Gastroesophageal sphincter (tissue), 4 donors: ENCODE results near the gene TCF12. TPM values are rescaled to one million over a fixed set of nuclear protein-coding genes. Genes with fewer than 3 reads are reported as not detected.

Experiments used
- ATAC-seq: fragments of 150-250 bp; one replicate; pipeline ENCODE4 v1.9.1; 2016; ENCODE audit warnings: mild to moderate bottlenecking, moderate library complexity
- H3K27ac ChIP-seq, 4 donors: fragments of 200-600 bp; sonication (generic) in 3 of 4; 1 replicate in 3 of 4; 2 replicates in 1 of 4; pipeline ENCODE4 v1.5.1; 2016 to 2019
- H3K27me3 ChIP-seq: fragments of 200-600 bp; sonication (generic); one replicate; pipeline ENCODE4 v1.5.1; 2019
- H3K36me3 ChIP-seq, 2 donors: fragments of 200-600 bp; sonication (generic); one replicate each; pipeline ENCODE4 v1.5.1; 2019; ENCODE audit warnings: control low read depth in 1 of 2
- H3K4me1 ChIP-seq, 3 donors: fragments of 200-600 bp; sonication (generic); 1 replicate in 2 of 3; 2 replicates in 1 of 3; pipeline ENCODE4 v1.5.1; 2016 to 2019; ENCODE audit warnings: control low read depth in 2 of 3
- H3K4me3 ChIP-seq, 2 donors: fragments of 200-600 bp; sonication (generic); one replicate each; pipeline ENCODE4 v1.5.1; 2019; ENCODE audit warnings: mild to moderate bottlenecking in 1 of 2, moderate library complexity in 1 of 2
- H3K9me3 ChIP-seq, 3 donors: fragments of 200-600 bp; sonication (generic); one replicate each; pipeline ENCODE4 v1.5.1; 2017 to 2019; ENCODE audit warnings: control low read depth in 2 of 3
- CTCF ChIP-seq, 4 experiments: fragments of 200-600 bp in 2 of 4; fragments of 450-650 bp in 2 of 4; sonication (generic) in 1 of 4; IDR thresholded peaks; one replicate each; pipeline ENCODE4 v1.5.1; 2017 to 2019; ENCODE audit warnings: antibody characterized with exemption in 4 of 4, mild to moderate bottlenecking in 2 of 4, moderate library complexity in 2 of 4
- EP300 ChIP-seq: sonication (generic); formaldehyde crosslinking; IDR thresholded peaks from one replicate; pipeline ENCODE4 v1.6.1; 2017; ENCODE audit warnings: antibody characterized with exemption, mild to moderate bottlenecking
- POLR2A ChIP-seq, 2 donors: fragments of 450-650 bp; IDR thresholded peaks; one replicate each; pipeline ENCODE4 v1.6.1; 2017; ENCODE audit warnings: antibody characterized with exemption in 2 of 2, mild to moderate bottlenecking in 2 of 2, moderate library complexity in 1 of 2
- POLR2AphosphoS5 ChIP-seq: sonication (generic); formaldehyde crosslinking; IDR thresholded peaks from one replicate; pipeline ENCODE4 v1.6.1; 2017; ENCODE audit warnings: antibody characterized with exemption
- WGBS, 2 donors: methylation state at CpG; one replicate each; pipeline ENCODE4 v1.1.5; 2018; ENCODE audit warnings: low coverage in 1 of 2; 5-methylcytosine and 5-hydroxymethylcytosine counted together
- total RNA-seq, 4 donors: library from RNA; depleted of rRNA; stranded (reverse); fragments of >200 nt; gene quantifications; one replicate each; pipeline ENCODE4 v1.1.0, GENCODE V29; 2016

Gene TCF12
- total RNA-seq, 4 donors from 2014 or later, result 78.1 to 194 (median 154) TPM

GRCh38 chr15:56971571-56971970 is 53.1 kb downstream of the TCF12 start:
- ATAC-seq, result no peak
- Histone ChIP-seq H3K9me3 (no peaks in the 10 kb centered on the region), H3K27ac (no peak overlapping the region), H3K4me3 (no peak overlapping the region), H3K27me3 (no peaks in the 10 kb centered on the region), H3K36me3 (no peaks in the 10 kb centered on the region), H3K4me1 (peaks cover 0 to 49% (median 0%) of the 10 kb centered on the region in 3 donors)
- TF ChIP-seq CTCF (IDR thresholded peaks at IDR 0.05) (no peak), POLR2A (IDR thresholded peaks at IDR 0.05) (no peak), EP300 (no peak), POLR2AphosphoS5 (no peak)
- 78 to 100% methylated on average over 2 of the region's 2 CpGs for WGBS, 2 donors

- WGBS, 2 donors, result 64 to 79% methylated on average over 2 to 3 of the region's 3 CpGs
- Histone ChIP-seq H3K36me3 (no peaks in the 10 kb centered on the region), H3K27ac (no peak overlapping the region), H3K27me3 (no peaks in the 10 kb centered on the region), H3K4me3 (no peak overlapping the region), H3K9me3 (no peaks in the 10 kb centered on the region), H3K4me1 (peaks cover 0 to 49% (median 0%) of the 10 kb centered on the region in 3 donors)
- ATAC-seq, result no peak
- no peak for TF ChIP-seq POLR2A (IDR thresholded peaks at IDR 0.05)
- TF ChIP-seq POLR2AphosphoS5, result no peak
- TF ChIP-seq EP300, result no peak
- TF ChIP-seq CTCF (IDR thresholded peaks at IDR 0.05), result no peak
Observed at GRCh38 chr15:56972016-56972415, 53.6 kb downstream of the TCF12 start.

DNA sequence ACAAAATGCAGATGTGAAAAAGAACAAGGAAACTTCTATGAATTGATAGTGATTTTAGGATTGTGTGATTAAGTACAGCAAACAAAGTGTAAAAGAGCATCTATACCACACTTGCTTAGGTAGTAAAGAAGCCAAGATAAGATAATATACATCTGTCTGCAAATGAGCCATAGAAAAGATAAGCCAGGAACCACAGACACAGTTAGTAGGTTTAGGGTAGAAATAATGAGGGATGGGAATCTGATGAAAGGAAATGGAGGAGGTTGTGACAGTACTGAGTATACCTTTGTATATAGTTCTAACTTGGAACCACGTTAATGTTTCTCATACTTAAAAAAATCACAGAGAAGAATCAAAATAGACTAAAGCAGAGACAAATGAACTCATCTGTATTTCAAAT is 54.0 kb downstream of the TCF12 start:
- H3K4me1 ChIP-seq, result peaks cover 0 to 49% (median 0%) of the 10 kb centered on the region in 3 donors
- no peaks in the 10 kb centered on the region for H3K27me3 ChIP-seq
- H3K9me3 ChIP-seq, result no peaks in the 10 kb centered on the region
- no peak for TF ChIP-seq POLR2AphosphoS5
- no peak for TF ChIP-seq CTCF (IDR thresholded peaks at IDR 0.05)
- no peak for TF ChIP-seq EP300
- no peak for TF ChIP-seq POLR2A (IDR thresholded peaks at IDR 0.05)
- no peak for ATAC-seq
- no peak overlapping the region for H3K27ac ChIP-seq
- H3K4me3 ChIP-seq, result no peak overlapping the region
- 33 to 64% methylated on average over 1 of the region's 1 CpG for WGBS, 2 donors
- H3K36me3 ChIP-seq, result no peaks in the 10 kb centered on the region

- no peaks in the 10 kb centered on the region for H3K36me3 ChIP-seq
- 71 to 100% methylated on average over 1 of the region's 1 CpG for WGBS, 2 donors
- H3K4me3 ChIP-seq, result no peak overlapping the region
- ATAC-seq, result no peak
- TF ChIP-seq POLR2AphosphoS5 (no peak), POLR2A (IDR thresholded peaks at IDR 0.05) (no peak), CTCF (IDR thresholded peaks at IDR 0.05) (no peak), EP300 (no peak)
- H3K27ac ChIP-seq, result no peak overlapping the region
- no peaks in the 10 kb centered on the region for H3K9me3 ChIP-seq
- no peaks in the 10 kb centered on the region for H3K27me3 ChIP-seq
- peaks cover 0 to 45% (median 0%) of the 10 kb centered on the region in 3 donors for H3K4me1 ChIP-seq
Observed at GRCh38 chr15:56973463-56973862, 55.0 kb downstream of the TCF12 start.

DNA sequence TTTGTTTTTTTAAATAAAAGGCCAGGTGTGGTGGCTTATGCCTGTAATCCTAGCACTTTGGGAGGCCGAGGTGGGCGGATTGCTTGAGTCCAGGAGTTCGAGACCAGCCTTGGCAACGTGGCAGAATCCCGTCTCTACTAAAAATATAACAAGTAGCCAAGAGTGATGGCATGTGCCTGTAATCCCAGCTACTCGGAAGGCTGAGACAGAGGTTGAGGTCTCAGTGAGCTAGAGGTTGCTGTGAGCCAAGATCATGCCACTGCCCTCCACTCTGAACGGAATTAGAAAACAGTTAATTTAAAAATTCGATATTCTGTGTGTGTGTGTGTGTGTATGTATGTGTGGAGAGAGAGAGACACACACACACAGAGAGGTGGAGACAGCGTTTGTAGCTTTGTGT is 58.8 kb downstream of the TCF12 start:
- H3K9me3 ChIP-seq, result no peaks in the 10 kb centered on the region
- no peak for ATAC-seq
- TF ChIP-seq CTCF (IDR thresholded peaks at IDR 0.05) (no peak), EP300 (no peak), POLR2AphosphoS5 (no peak), POLR2A (IDR thresholded peaks at IDR 0.05) (no peak)
- H3K4me3 ChIP-seq, result no peak overlapping the region
- H3K27ac ChIP-seq, result no peak overlapping the region
- 81% methylated on average over 6 to 8 of the region's 9 CpGs for WGBS, 2 donors
- H3K36me3 ChIP-seq, result no peaks in the 10 kb centered on the region
- no peaks in the 10 kb centered on the region for H3K27me3 ChIP-seq
- peaks cover 0 to 33% (median 4%) of the 10 kb centered on the region in 3 donors for H3K4me1 ChIP-seq
